Neuronal stem cell (in vitro differentiated cells): ENCODE data around the gene NADK2.

Experiments used
- DNase-seq: peaks from one replicate; pipeline ENCODE4 v3.0.0-alpha.2; 2013; ENCODE audit warnings: low spot score
- H2AFZ ChIP-seq: one replicate; pipeline ENCODE4 v1.6.1; 2013; ENCODE audit warnings: mild to moderate bottlenecking, low read length, inconsistent platforms
- H2AK5ac ChIP-seq: 2 replicates; pipeline ENCODE4 v1.6.1; 2013; ENCODE audit warnings: low read depth, mild to moderate bottlenecking, inconsistent platforms, low read length, moderate library complexity, mixed read lengths
- H2BK120ac ChIP-seq: 2 replicates; pipeline ENCODE4 v1.6.1; 2013; ENCODE audit warnings: low read depth, mild to moderate bottlenecking, inconsistent platforms, low read length, moderate library complexity, mixed read lengths
- H2BK12ac ChIP-seq: one replicate; pipeline ENCODE4 v1.6.1; 2013; ENCODE audit warnings: low read length, inconsistent platforms
- H2BK15ac ChIP-seq: 2 replicates; pipeline ENCODE4 v1.6.1; 2013; ENCODE audit warnings: mild to moderate bottlenecking, low read length, inconsistent platforms, mixed read lengths
- H2BK5ac ChIP-seq: one replicate; pipeline ENCODE4 v1.6.1; 2013; ENCODE audit warnings: inconsistent platforms, mild to moderate bottlenecking, low read length, moderate library complexity
- H3K14ac ChIP-seq: one replicate; pipeline ENCODE4 v1.6.1; 2013; ENCODE audit warnings: low read length, inconsistent platforms
- H3K18ac ChIP-seq: 2 replicates; pipeline ENCODE4 v1.6.1; 2013; ENCODE audit warnings: low read length, inconsistent platforms
- H3K23ac ChIP-seq: 2 replicates; pipeline ENCODE4 v1.6.1; 2013; ENCODE audit warnings: low read depth, mild to moderate bottlenecking, mixed read lengths, low read length, inconsistent platforms; ENCODE audit not compliant: poor library complexity
- H3K27ac ChIP-seq: replicated peaks from 3 replicates; pipeline ENCODE4 v1.5.1; 2013; ENCODE audit warnings: low read length, inconsistent platforms
- H3K27me3 ChIP-seq, 3 experiments: 2 replicates each; pipeline ENCODE4 v1.6.1; 2013; ENCODE audit warnings: low read length in 3 of 3, mild to moderate bottlenecking in 2 of 3, inconsistent platforms in 1 of 3, low read depth in 1 of 3, mixed read lengths in 1 of 3, moderate library complexity in 1 of 3; ENCODE audit not compliant: control insufficient read depth in 3 of 3, insufficient read depth in 3 of 3
- H3K36me3 ChIP-seq, 2 donors: replicated peaks in 1 of 2; 2 replicates each; pipeline ENCODE4 v1.6.1; 2013; ENCODE audit warnings: low read length in 2 of 2; ENCODE audit not compliant: control insufficient read depth in 2 of 2, insufficient read depth in 2 of 2
- H3K4ac ChIP-seq: 2 replicates; pipeline ENCODE4 v1.6.1; 2013; ENCODE audit warnings: inconsistent platforms, mild to moderate bottlenecking, low read length, moderate library complexity
- H3K4me1 ChIP-seq, 2 donors: 1 replicate in 1 of 2; 2 replicates in 1 of 2; pipeline ENCODE4 v1.6.1; 2013; ENCODE audit warnings: low read length in 2 of 2, low read depth in 1 of 2; ENCODE audit not compliant: control insufficient read depth in 2 of 2, insufficient read depth in 1 of 2
- H3K4me2 ChIP-seq: one replicate; pipeline ENCODE4 v1.6.1; 2013; ENCODE audit warnings: mild to moderate bottlenecking, low read length, inconsistent platforms; ENCODE audit not compliant: insufficient read depth, poor library complexity, severe bottlenecking
- H3K4me3 ChIP-seq, 2 donors: 2 replicates each; pipeline ENCODE4 v1.5.1; 2013; ENCODE audit warnings: low read length in 2 of 2, mild to moderate bottlenecking in 2 of 2, inconsistent platforms in 1 of 2, moderate library complexity in 1 of 2
- H3K79me1 ChIP-seq: one replicate; pipeline ENCODE4 v1.6.1; 2013; ENCODE audit warnings: low read depth, mild to moderate bottlenecking, inconsistent platforms, low read length, moderate library complexity
- H3K9ac ChIP-seq: one replicate; pipeline ENCODE4 v1.6.1; 2013; ENCODE audit warnings: mild to moderate bottlenecking, low read depth, low read length, inconsistent platforms; ENCODE audit not compliant: poor library complexity
- H3K9me3 ChIP-seq, 2 donors: replicated peaks in 1 of 2; 2 replicates each; pipeline versions ENCODE3 to v1.6.1; 2013; ENCODE audit warnings: low read length in 2 of 2, mild to moderate bottlenecking in 2 of 2, inconsistent platforms in 1 of 2, low read depth in 1 of 2, mixed read lengths in 1 of 2, moderate library complexity in 1 of 2; ENCODE audit not compliant: control insufficient read depth in 2 of 2, insufficient read depth in 1 of 2
- H4K8ac ChIP-seq: one replicate; pipeline ENCODE4 v1.6.1; 2013; ENCODE audit warnings: low read depth, mild to moderate bottlenecking, inconsistent platforms, low read length, moderate library complexity
- H4K91ac ChIP-seq: one replicate; pipeline ENCODE4 v1.6.1; 2013; ENCODE audit warnings: low read length, low read depth, mild to moderate bottlenecking, inconsistent platforms; ENCODE audit not compliant: poor library complexity
- WGBS, 2 donors: extraction: QIAGEN DNeasy Blood & Tissue Kit; methylation state at CpG; one replicate each; pipeline ENCODE4 v1.1.7; 2013; ENCODE audit warnings: missing lambda C conversion rate in 2 of 2, mixed read lengths in 1 of 2; ENCODE audit not compliant: insufficient read length in 2 of 2, insufficient replicate concordance in 1 of 2; ENCODE audit errors: extremely low coverage in 2 of 2; 5-methylcytosine and 5-hydroxymethylcytosine counted together

NADK2 gene

DNA sequence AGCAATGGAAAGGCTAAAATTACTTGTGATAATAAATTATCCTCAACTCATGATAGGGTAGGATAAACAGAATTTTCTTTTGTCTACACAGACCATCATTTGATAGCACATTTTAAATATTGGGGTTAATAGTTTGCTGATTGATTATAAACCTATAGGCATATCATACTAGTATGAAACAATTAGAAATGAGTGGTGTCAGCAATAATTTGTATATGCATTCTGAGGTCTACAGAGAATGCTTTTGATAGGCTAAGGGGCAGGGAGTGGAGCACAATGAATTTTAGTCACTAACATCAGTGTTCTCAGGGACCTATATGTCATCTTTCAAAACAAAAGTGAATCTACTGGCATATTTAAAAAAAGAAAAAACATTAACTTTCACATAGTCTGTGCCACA lies 27.8 kb upstream of the NADK2 start:
- no peak overlapping the region for H2BK5ac ChIP-seq
- no peak overlapping the region for H2BK12ac ChIP-seq
- DNase-seq: no peak
- H3K23ac ChIP-seq: no peak overlapping the region
- H3K27me3 ChIP-seq: no peaks in the 10 kb centered on the region
- no peak overlapping the region for H3K9ac ChIP-seq
- H3K4me1 ChIP-seq: peaks cover 0 to 5% of the 10 kb centered on the region in 2 donors
- H2BK15ac ChIP-seq: no peak overlapping the region
- no peak overlapping the region for H2AK5ac ChIP-seq
- no peak overlapping the region for H4K8ac ChIP-seq
- no peak overlapping the region for H3K14ac ChIP-seq
- no peak overlapping the region for H3K4ac ChIP-seq
- no peak overlapping the region for H3K4me2 ChIP-seq
- no peak overlapping the region for H3K27ac ChIP-seq
- no peak overlapping the region for H2AFZ ChIP-seq
- H3K9me3 ChIP-seq: no peaks in the 10 kb centered on the region
- no peaks in the 10 kb centered on the region for H3K36me3 ChIP-seq
- no peaks in the 10 kb centered on the region for H3K79me1 ChIP-seq
- H2BK120ac ChIP-seq: no peak overlapping the region
- no peak overlapping the region for H3K4me3 ChIP-seq
- H4K91ac ChIP-seq: no peak overlapping the region
- H3K18ac ChIP-seq: no peak overlapping the region

DNA sequence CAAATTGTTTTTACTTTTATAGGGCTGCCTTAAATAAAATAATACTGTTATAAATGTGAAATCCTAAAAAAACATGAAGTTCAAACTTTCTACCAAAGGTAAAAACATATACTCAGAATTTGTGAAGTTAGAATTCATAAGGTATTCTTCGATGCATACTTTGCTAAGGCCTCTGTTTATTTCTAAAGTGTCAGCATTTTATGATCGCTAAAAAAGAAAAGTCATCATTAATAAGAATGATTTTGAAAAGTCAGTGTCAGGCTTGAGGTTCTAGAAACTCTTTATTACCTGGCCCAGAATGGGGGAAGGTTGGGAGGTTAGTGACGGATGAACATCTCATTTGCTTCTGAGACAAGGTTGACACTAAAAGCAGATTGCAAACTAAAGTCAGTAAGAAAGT lies 26.2 kb upstream of the NADK2 start:
- no peak overlapping the region for H3K4me2 ChIP-seq
- no peak overlapping the region for H3K27ac ChIP-seq
- WGBS, 2 donors: no CpG with 5 or more reads among the region's 3 CpGs
- no peak overlapping the region for H2BK5ac ChIP-seq
- peaks cover 0 to 2% of the 10 kb centered on the region in 2 donors for H3K4me1 ChIP-seq
- H3K9ac ChIP-seq: no peak overlapping the region
- no peak overlapping the region for H2AFZ ChIP-seq
- H2AK5ac ChIP-seq: no peak overlapping the region
- no peak overlapping the region for H2BK12ac ChIP-seq
- DNase-seq: no peak
- no peak overlapping the region for H4K8ac ChIP-seq
- H3K27me3 ChIP-seq: no peaks in the 10 kb centered on the region
- H3K14ac ChIP-seq: no peak overlapping the region
- H3K9me3 ChIP-seq: no peaks in the 10 kb centered on the region
- no peak overlapping the region for H3K4ac ChIP-seq
- no peaks in the 10 kb centered on the region for H3K79me1 ChIP-seq
- H2BK15ac ChIP-seq: no peak overlapping the region
- H3K4me3 ChIP-seq: no peak overlapping the region
- H2BK120ac ChIP-seq: no peak overlapping the region
- H3K23ac ChIP-seq: no peak overlapping the region
- no peaks in the 10 kb centered on the region for H3K36me3 ChIP-seq
- H3K18ac ChIP-seq: no peak overlapping the region
- H4K91ac ChIP-seq: no peak overlapping the region

DNA sequence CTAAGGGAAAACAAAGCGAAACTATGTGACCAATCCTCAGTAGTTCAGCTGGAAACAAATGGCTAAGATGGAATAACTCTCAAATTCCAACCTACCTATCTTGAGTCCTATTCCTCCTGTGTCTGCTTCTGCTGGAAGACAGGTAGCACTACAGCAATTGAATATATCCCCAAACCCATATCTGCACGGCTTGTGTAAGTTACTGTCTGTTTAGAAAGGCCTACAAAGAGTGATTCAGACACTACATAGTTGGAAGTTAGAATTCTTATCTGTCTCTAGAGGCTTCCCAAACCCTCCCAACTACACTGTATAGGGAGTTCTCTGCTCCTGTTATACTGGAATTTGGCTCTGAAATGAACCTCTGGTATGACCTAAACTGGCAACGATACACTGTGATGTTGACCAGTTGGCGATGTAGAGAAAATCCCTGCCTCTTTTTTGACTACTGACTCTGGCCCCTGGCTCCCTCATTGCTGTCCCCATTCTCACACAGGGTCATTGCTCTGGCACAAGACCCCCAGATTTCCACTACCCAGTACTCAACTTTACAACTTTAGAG lies 22.6 kb upstream of the NADK2 start:
- H2AK5ac ChIP-seq: no peak overlapping the region
- H2AFZ ChIP-seq: no peak overlapping the region
- no peak overlapping the region for H2BK5ac ChIP-seq
- no peak for DNase-seq
- H4K8ac ChIP-seq: no peak overlapping the region
- no peaks in the 10 kb centered on the region for H3K4me1 ChIP-seq
- no peaks in the 10 kb centered on the region for H3K27me3 ChIP-seq
- H3K14ac ChIP-seq: no peak overlapping the region
- H2BK120ac ChIP-seq: no peak overlapping the region
- no peaks in the 10 kb centered on the region for H3K36me3 ChIP-seq
- no peak overlapping the region for H3K27ac ChIP-seq
- no peak overlapping the region for H3K9ac ChIP-seq
- H4K91ac ChIP-seq: no peak overlapping the region
- H3K4me3 ChIP-seq: no peak overlapping the region
- no peak overlapping the region for H3K18ac ChIP-seq
- H3K9me3 ChIP-seq: no peaks in the 10 kb centered on the region
- no peak overlapping the region for H3K4ac ChIP-seq
- no CpG with 5 or more reads among the region's 4 CpGs for WGBS, 2 donors
- H3K4me2 ChIP-seq: no peak overlapping the region
- H3K79me1 ChIP-seq: no peaks in the 10 kb centered on the region
- H3K23ac ChIP-seq: no peak overlapping the region
- H2BK12ac ChIP-seq: no peak overlapping the region
- H2BK15ac ChIP-seq: no peak overlapping the region

GRCh38 chr5:36261186-36261585 lies 19.5 kb upstream of the NADK2 start:
- Histone ChIP-seq H3K79me1 (no peaks in the 10 kb centered on the region), H3K9me3 (no peaks in the 10 kb centered on the region), H3K14ac (no peak overlapping the region), H3K23ac (no peak overlapping the region), H3K4me2 (no peak overlapping the region), H3K4me1 (no peaks in the 10 kb centered on the region), H3K27ac (no peak overlapping the region), H3K9ac (no peak overlapping the region), H2BK15ac (no peak overlapping the region), H2AK5ac (no peak overlapping the region), H4K91ac (no peak overlapping the region), H3K4me3 (no peak overlapping the region), H3K4ac (no peak overlapping the region), H3K36me3 (no peaks in the 10 kb centered on the region), H2BK5ac (no peak overlapping the region), H2AFZ (no peak overlapping the region), H2BK12ac (no peak overlapping the region), H3K27me3 (no peaks in the 10 kb centered on the region), H4K8ac (no peak overlapping the region), H2BK120ac (no peak overlapping the region), H3K18ac (no peak overlapping the region)
- no peak for DNase-seq
- WGBS, 2 donors: no CpG with 5 or more reads among the region's 6 CpGs
